OCI-M2 (cell line): ENCODE data around the gene RFX1.
A peak's percentile ranks its signal among the peaks of the same experiment; 100 is the strongest.
"Not testable (repeated sequence)": the region's sequence is repeated elsewhere in the genome, so short reads cannot be mapped to it uniquely, and the experiment has no call there.

Source experiments
- DNase-seq: peaks from one replicate; lab custom pipeline; 2025; ENCODE audit not compliant: unreplicated experiment; lab: John Stamatoyannopoulos, UW

The RFX1 gene

GRCh38 chr19:13979686-13980085, 26.4 kb downstream of the RFX1 start:
- no peak for DNase-seq

DNA sequence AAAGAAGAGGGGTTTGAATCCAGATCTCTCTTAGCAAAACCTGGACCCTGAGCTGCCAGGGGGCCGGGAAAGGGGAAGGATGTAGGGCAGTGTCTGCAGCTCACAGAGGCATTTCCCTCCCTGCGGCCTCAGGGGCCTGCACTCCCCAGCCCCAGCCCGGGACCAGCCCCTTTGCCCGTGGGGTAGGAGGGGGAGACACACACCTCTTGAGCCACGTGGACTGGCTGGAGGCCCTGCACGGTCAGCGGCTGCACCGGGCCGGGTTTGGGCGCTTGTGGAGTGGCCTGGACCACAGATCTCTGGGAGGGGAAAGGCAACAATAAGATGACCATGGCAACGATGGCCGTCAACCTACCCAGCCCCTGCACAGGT, 26.9 kb downstream of the RFX1 start:
- no peak for DNase-seq

DNA sequence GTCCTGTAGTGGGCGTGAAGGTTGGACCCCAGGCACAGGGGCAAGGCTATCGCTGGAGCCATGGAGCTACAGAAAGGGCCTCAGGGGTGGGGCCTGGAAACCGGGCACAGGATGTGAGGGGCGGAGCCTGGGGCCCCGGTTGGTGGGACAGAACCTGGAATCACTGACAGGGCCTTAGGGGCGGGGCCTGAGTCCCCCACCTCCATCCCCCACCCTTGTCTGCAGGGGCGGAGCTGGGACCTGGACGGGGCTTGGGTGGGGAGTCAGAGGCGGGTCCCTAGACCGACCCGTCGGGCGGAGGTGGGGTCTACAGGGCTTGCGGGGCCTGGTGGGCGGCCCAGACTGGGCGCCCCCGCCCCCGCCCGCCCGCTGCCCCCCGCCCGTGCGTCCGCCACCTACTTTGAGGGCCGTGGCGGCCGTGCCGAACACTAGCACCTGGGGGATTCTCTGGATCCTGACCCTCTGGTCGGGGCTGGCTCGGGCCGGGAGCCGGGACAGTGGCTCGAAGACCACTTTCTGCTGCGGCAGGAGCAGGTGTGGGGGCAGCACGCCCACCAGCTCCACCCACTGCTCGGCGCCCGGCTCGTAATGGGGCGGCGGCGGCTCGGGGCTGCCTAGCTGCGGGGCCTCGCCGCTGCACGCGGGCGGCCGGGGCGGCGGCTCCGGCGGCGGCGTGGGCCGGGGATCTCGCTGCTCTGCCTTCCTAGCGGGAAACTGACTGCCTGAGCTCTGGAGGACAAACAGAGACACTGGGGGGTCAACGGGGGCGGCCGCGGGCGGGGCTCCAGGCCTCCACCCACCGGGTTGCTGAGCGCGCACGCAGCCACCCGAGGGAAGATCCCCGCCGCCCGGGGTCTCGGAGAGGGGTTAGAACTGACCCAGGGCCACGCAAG, 27.5 kb downstream of the RFX1 start:
- peak; percentile 87 for DNase-seq

GRCh38 chr19:13977803-13978202, 28.3 kb downstream of the RFX1 start:
- DNase-seq: no peak

GRCh38 chr19:13976446-13976845, 29.7 kb downstream of the RFX1 start:
- DNase-seq: no peak

DNA sequence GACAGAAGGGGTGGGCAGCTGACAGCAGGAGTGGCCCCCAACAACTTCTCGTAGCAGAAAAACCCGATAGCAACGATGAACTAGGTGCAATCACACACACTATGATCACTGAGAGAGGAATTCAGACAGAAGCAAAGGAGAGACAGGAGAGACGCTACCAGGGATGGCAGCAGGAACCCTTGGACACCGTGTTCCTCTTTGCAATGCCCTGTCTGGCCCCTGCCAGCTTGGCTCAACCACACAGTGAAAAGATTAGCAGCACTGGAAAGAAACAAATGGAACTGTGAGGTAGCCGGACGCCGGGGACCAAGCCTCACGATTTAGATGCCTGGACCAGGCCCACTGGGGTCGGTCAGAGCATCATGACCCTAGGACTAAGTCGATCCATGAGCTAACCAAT, 30.2 kb downstream of the RFX1 start:
- DNase-seq: no peak

- no peak for DNase-seq
Measured at GRCh38 chr19:13974073-13974472, 32.0 kb downstream of the RFX1 start.

DNA sequence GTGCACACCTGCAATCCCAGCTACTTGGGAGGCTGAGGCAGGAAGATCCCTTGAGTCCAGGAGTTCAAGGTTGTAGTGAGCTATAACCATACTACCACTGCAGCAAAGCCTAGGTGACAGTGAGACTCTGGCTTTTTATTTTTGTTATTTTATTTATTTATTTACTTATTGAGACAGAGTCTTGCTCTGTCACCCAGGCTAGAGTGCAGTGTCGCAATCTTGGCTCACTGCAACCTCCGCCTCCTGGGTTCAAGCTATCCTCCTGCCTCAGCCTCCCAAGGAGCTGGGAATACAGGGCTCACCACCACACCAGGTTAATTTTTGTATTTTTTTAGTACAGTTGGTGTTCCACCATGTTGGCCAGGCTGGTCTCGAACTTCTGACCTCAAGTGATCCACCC, 32.6 kb downstream of the RFX1 start:
- DNase-seq: not testable (repeated sequence)

DNA sequence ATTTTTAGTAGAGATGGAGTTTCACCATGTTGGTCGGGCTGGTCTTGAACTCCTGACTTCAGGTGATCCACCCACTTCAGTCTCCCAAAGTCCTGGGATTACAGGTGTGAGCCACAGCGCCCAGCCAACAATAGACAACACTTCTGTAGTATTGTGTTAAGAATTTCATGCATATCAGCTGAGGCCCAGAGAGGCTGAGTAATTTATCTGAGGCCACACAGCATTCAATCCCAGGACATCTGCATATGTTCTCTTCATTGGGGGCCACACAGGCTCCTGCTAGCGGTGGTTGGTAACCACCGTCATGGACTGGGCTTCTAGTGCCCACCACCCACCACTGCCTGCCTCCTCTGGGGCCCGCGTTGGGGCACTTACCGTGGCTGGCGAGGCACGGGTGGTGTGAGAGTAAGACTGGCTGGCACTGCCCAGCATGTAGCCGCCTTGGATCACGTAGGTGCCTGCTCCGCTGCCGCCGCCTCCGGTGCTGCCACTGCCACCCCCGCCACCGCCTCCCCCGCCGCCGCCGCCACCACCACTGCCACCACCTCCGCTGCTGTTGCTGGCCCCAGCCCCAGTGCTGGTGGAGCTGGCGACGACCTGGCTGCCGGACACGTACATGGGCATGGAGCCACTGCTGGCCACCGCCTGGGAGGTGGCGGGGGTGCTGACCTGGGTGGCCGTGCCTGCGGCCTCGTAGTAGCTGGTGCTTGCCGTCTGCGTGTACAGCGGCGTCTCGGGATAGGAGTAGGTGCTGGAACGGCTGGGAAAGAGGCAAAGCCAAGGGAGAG, 33.6 kb downstream of the RFX1 start:
- no peak for DNase-seq

DNA sequence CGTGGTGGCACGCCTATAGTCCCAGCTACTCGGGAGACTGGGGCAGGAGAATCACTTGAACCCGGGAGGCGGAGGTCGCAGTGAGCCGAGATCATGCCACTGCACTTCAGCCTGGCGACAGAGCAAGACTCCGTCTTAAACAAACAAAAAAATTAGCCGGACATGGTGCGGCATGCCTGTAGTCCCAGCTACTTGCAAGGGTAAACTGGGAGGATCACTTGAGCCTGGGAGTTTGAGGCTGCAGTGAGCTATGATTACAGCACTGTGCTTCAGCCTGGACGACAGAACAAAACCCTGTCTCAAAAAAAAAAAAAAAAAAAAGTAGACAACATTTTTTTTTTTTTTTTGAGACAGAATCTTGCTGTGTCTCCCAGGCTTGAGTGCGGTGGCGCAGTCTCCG, 34.3 kb downstream of the RFX1 start:
- not testable (repeated sequence) for DNase-seq

- DNase-seq: no peak
Measured at GRCh38 chr19:13969897-13970296, 36.2 kb downstream of the RFX1 start.

DNA sequence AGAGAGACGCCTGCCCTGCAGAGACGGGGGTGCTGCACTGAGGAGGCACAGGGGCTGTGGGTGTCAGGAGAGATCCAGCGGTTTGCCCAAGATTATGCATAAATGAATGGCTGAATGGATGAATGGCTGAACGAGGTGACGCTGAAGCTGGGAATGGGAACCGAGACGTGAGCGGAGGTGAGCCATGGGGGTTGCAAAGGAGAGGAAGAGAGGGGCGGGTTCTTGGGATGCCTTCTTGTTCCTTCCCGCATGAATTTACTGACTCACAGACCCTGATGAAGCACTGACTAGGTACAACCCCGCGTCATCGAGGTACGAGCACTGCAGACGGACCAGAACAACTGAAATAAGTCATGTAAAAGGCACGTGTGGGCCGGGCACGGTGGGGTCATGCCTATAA, 37.1 kb downstream of the RFX1 start:
- DNase-seq: no peak

DNA sequence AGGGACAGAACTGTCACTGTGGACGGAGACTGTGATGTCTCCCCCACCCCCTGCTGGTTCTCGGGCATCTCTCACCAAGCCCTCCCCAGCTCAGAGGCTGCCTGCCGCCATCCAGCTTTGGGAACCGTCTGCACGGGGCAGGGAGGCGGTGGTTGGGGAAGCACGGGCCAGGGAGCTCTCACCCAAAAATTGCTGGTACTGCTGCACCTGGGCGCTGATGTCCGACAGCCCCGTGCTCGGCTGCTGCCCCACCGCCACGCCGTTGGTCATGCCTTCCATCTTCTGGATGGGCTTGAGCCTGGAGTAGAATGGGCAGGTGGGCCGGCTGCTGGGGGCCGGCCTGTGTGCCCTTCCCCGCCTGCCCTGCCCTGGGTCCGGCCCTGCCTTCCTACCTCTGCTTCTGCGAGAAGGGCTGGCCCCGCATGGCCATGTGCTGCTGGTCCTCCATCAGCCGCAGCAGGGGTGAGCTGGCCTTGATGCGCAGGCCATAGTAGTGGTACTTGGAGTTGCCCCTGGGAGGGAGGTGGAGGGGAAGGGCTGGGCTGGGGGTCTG, 37.7 kb downstream of the RFX1 start:
- DNase-seq: no peak

DNA sequence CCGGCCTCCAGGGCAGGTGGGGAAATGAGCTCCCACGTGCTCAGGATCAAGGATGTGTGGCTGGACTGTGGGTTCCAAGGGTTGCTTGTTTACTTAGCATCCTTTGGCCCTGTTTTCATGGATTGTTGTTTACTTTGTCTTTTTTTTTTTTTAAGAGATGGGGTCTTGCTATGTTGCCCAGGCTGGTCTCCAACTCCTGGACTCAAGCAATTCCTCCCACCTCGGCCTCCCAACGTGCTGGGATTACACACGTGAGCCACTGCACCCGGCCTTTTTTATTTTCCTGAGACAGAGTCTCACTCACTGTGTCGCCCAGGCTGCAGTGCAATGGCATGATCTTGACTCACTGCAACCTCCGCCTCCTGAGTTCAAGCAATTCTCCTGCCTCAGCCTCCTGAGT, 38.9 kb downstream of the RFX1 start:
- DNase-seq: not testable (repeated sequence)

- DNase-seq: no peak
Measured at GRCh38 chr19:13966684-13967128, 39.4 kb downstream of the RFX1 start.

GRCh38 chr19:13965926-13966683, 40.0 kb downstream of the RFX1 start:
- no peak for DNase-seq

GRCh38 chr19:13965377-13965896, 40.7 kb downstream of the RFX1 start:
- DNase-seq: no peak

DNA sequence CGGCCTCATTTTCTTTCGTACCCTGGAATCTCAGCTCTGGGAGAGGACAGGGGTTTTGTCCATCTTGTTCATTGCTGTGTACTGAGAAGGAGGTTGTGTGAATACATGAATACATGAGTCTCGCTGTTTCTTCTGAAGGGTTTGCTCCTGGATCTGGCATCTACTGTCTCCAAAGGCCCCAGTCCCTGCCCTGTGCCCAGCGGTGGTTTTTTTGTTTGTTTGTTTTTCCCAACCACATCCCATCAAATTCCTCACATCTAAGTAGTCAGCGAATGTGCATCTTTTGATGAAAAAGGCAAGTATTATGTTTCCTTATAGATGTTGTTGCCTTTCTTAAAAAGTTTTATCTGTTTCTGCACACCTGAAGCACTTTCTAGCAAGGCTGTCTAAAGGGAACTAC, 41.3 kb downstream of the RFX1 start:
- DNase-seq: no peak

DNA sequence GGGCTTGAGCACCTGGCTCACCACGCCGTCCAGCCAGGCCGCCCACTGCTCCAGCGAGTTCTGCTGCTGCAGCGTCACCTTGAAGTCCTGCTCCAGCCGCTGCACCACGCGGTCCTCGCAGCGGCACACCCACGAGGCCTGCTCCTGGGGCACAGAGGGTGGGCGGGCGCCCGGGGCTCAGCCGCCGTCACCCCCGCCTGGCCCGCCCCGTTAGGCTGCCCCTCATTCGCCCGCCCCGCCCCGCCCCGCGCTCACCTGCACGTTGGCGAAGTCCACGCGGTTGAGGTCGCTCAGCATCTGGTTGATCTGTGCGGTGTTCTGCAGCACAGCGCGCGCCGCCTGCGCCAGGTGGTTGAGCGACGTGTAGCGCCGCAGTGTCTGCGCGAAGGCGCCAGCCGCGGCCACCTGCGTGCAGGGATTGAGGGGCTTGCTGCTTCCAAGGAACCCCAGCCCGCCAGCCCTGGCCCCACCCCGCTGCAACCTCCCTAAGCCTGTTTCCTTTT, 42.5 kb downstream of the RFX1 start:
- DNase-seq: no peak

GRCh38 chr19:13962699-13963602, 43.2 kb downstream of the RFX1 start:
- no peak for DNase-seq
